K562 (cell line): ENCODE measurements around the gene ACTN3. TPM values are rescaled to one million over a fixed set of nuclear protein-coding genes. Genes with fewer than 3 reads are reported as not detected.

ENCODE experiments used
- ATAC-seq: fragments of 200-7000 bp; cut with Tn5 transposase; 3 replicates; pipeline ENCODE4 v1.9.1; 2020; ENCODE audit warnings: moderate library complexity
- BruUV-seq: library from RNA; stranded (reverse); fragments of 400-500 nt; replicated peaks from 2 replicates; lab custom pipeline; 2021; lab: Mats Ljungman, UMichigan
- CTCF ChIA-PET: fragments of 300-600 bp; formaldehyde crosslinking; extraction: SDS; loops from one replicate; lab custom pipeline; 2021; ENCODE audit warnings: low intra/inter-chr PET ratio; lab: Yijun Ruan, JAX
- POLR2A ChIA-PET: fragments of 300-600, 350-650 bp; sonication (Branson Sonifier 250); formaldehyde crosslinking; extraction: SDS; loops from one replicate; lab custom pipeline; 2021; ENCODE audit warnings: antibody characterized with exemption, inconsistent platforms; lab: Yijun Ruan, JAX
- DNase-seq, 4 experiments: peaks; one replicate each; pipeline versions ENCODE4 v3.0.0 to v3.0.0-alpha.2; 2011 to 2018; ENCODE audit warnings: low spot score in 3 of 4, mixed read lengths in 3 of 4; ENCODE audit errors: extremely low read depth in 1 of 4
- FAIRE-seq: peaks from 2 replicates; lab custom pipeline; 2011; peaks lifted over from hg19 to GRCh38; lab: Jason Lieb, UNC
- H2AFZ ChIP-seq: 2 replicates; pipeline ENCODE4 v1.6.0; 2011; ENCODE audit warnings: low read depth, low read length, control low read depth, inconsistent platforms
- H3K27ac ChIP-seq: fragments of 200-600 bp; 3 replicates; pipeline ENCODE4 v1.8.0; 2011; ENCODE audit warnings: low read depth, mild to moderate bottlenecking, control low read depth, inconsistent platforms, low read length, moderate library complexity, mixed read lengths; ENCODE audit errors: extremely low read depth
- H3K27me3 ChIP-seq, 2 experiments: fragments of 300-600 bp in 1 of 2; 2 replicates in 1 of 2; 3 replicates in 1 of 2; pipeline versions ENCODE4 v1.6.0 to v1.8.0; 2011; ENCODE audit warnings: inconsistent platforms in 2 of 2, low read length in 2 of 2, mild to moderate bottlenecking in 1 of 2, mixed read lengths in 1 of 2, moderate library complexity in 1 of 2; ENCODE audit not compliant: control insufficient read depth in 2 of 2, insufficient read depth in 2 of 2
- H3K36me3 ChIP-seq: fragments of 300-600 bp; 3 replicates; pipeline ENCODE4 v1.8.0; 2011; ENCODE audit warnings: mild to moderate bottlenecking, low read length, inconsistent platforms; ENCODE audit not compliant: control insufficient read depth, insufficient read depth
- H3K4me1 ChIP-seq, 2 experiments: fragments of 200-600 bp in 1 of 2; replicated peaks in 1 of 2; 2 replicates in 1 of 2; 3 replicates in 1 of 2; pipeline versions ENCODE4 v1.5.1 to v1.8.0; 2011; ENCODE audit warnings: inconsistent platforms in 2 of 2, low read length in 2 of 2, mild to moderate bottlenecking in 1 of 2, mixed read lengths in 1 of 2, moderate library complexity in 1 of 2; ENCODE audit not compliant: control insufficient read depth in 2 of 2, insufficient read depth in 2 of 2
- H3K4me2 ChIP-seq: 2 replicates; pipeline ENCODE4 v1.6.1; 2011; ENCODE audit warnings: low read length, control low read depth, inconsistent platforms, mixed read lengths; ENCODE audit not compliant: insufficient read depth
- H3K4me3 ChIP-seq: fragments of 200-600 bp; sonication (generic), shearing (Covaris generic); 2 replicates; pipeline ENCODE4 v1.5.1; 2016; ENCODE audit warnings: control low read depth, inconsistent platforms
- H3K79me2 ChIP-seq: fragments of 200-600 bp; 3 replicates; pipeline ENCODE4 v1.8.0; 2011; ENCODE audit warnings: low read length, inconsistent platforms; ENCODE audit not compliant: control insufficient read depth, insufficient read depth
- H3K9ac ChIP-seq, 2 experiments: 2 replicates each; pipeline versions ENCODE4 v1.6.0 to v1.6.1; 2011; ENCODE audit warnings: low read depth in 2 of 2, low read length in 2 of 2, control low read depth in 1 of 2, inconsistent platforms in 1 of 2, mild to moderate bottlenecking in 1 of 2, mixed read lengths in 1 of 2; ENCODE audit not compliant: insufficient read depth in 1 of 2
- H3K9me1 ChIP-seq: one replicate; pipeline ENCODE4 v1.6.0; 2011; ENCODE audit warnings: inconsistent platforms, mild to moderate bottlenecking, low read length, moderate library complexity; ENCODE audit not compliant: control insufficient read depth, insufficient read depth
- H3K9me3 ChIP-seq: replicated peaks from 2 replicates; pipeline ENCODE4 v1.5.1; 2011; ENCODE audit warnings: low read depth, low read length, inconsistent platforms; ENCODE audit not compliant: control insufficient read depth, insufficient read depth
- H4K20me1 ChIP-seq: replicated peaks from 2 replicates; pipeline ENCODE4 v1.6.1; 2011; ENCODE audit warnings: low read length, inconsistent platforms, mixed read lengths; ENCODE audit not compliant: control insufficient read depth, insufficient read depth
- CBFA2T2 ChIP-seq: fragments of 450-650 bp; conservative IDR thresholded peaks from 2 replicates; pipeline ENCODE4 v1.6.1; 2017; ENCODE audit warnings: mild to moderate bottlenecking
- E2F3 ChIP-seq: fragments of 250-450 bp; sonication (Bioruptor Pico); IDR thresholded peaks from 2 replicates; pipeline ENCODE4 v1.4.0; 2020; ENCODE audit warnings: mild to moderate bottlenecking
- GABPB1 ChIP-seq: sonication (generic); formaldehyde crosslinking; IDR thresholded peaks from 2 replicates; pipeline ENCODE4 v1.8.0; 2022; ENCODE audit warnings: mild to moderate bottlenecking, missing genetic modification reagents
- HMGN3 ChIP-seq: IDR thresholded peaks from 2 replicates; pipeline ENCODE4 v1.6.1; 2011; ENCODE audit warnings: borderline replicate concordance, low read depth, mild to moderate bottlenecking, mixed read lengths, low read length; ENCODE audit not compliant: insufficient read length; ENCODE audit errors: extremely low read depth
- MIER1 ChIP-seq: fragments of 450-650 bp; IDR thresholded peaks from 2 replicates; pipeline ENCODE4 v1.6.1; 2016; ENCODE audit warnings: antibody characterized with exemption, mild to moderate bottlenecking, low read depth
- PCBP2 ChIP-seq: fragments of 200-400 bp; formaldehyde crosslinking; IDR thresholded peaks from 2 replicates; pipeline ENCODE4 v1.6.1; 2018; ENCODE audit warnings: low read length, low read depth, mild to moderate bottlenecking, moderate library complexity; ENCODE audit not compliant: poor library complexity, severe bottlenecking
- SMARCB1 ChIP-seq: IDR thresholded peaks from 2 replicates; pipeline ENCODE4 v1.6.1; 2011; ENCODE audit warnings: improper control_type of control experiment, low read depth; ENCODE audit not compliant: insufficient read length
- ZNF785 ChIP-seq: fragments of 250-450 bp; sonication (Bioruptor Pico); IDR thresholded peaks from 2 replicates; pipeline ENCODE4 v1.4.0; 2020; ENCODE audit warnings: mild to moderate bottlenecking
- WGBS: fragments of 100-300 bp; shearing (Covaris generic); methylation state at CpG from one replicate; pipeline ENCODE4 v1.1.6; 2016; ENCODE audit warnings: low coverage, mixed read lengths; ENCODE audit not compliant: insufficient coverage; ENCODE audit errors: missing lambda C conversion rate; 5-methylcytosine and 5-hydroxymethylcytosine counted together
- in situ Hi-C: fragments of 300-500 bp; cut with MboI; formaldehyde crosslinking; loops from 4 replicates; pipeline ENCODE4 v1.15.0; 2018; ENCODE audit warnings: inconsistent platforms, mixed read lengths
- intact Hi-C: fragments of 100-400 bp; cut with micrococcal nuclease; formaldehyde crosslinking; loops from 2 replicates; pipeline ENCODE4 v1.14.2; 2022
- polyA plus RNA-seq, 8 experiments: library from polyadenylated mRNA; depleted of rRNA in 4 of 8; stranded (reverse) in 5 of 8; unstranded in 3 of 8; fragments of >200 nt; fragmentation: Nextera tagmentation in 2 of 8; fragmentation: Illumina TruSeq in 1 of 8; extraction: Ambion mirVana in 2 of 8; extraction: Trizol in 1 of 8; gene quantifications; 2 replicates each; pipeline versions ENCODE4 v1.2.1 to v1.2.3, GENCODE V29; 2011 to 2014; ENCODE audit warnings: inconsistent platforms in 1 of 8, missing spikeins in 1 of 8
- total RNA-seq, 7 experiments: library from RNA; depleted of rRNA in 6 of 7; stranded (reverse); fragments of >200 nt in 6 of 7; fragmentation: Illumina TruSeq in 2 of 7; extraction: Trizol in 2 of 7; gene quantifications; 2 replicates each; pipeline versions ENCODE4 v1.2.1 to v1.2.3, GENCODE V29; 2011 to 2021; ENCODE audit warnings: low replicate concordance in 1 of 7
- TF ChIP-seq, protein P1 (sequence below), 2 experiments: IDR thresholded peaks; 2 replicates each; pipeline ENCODE4 v1.6.1; 2011; ENCODE audit warnings: borderline replicate concordance in 1 of 2, control low read depth in 1 of 2, low read depth in 1 of 2, low read length in 1 of 2, mild to moderate bottlenecking in 1 of 2, mixed read lengths in 1 of 2, moderate library complexity in 1 of 2; ENCODE audit not compliant: insufficient read depth in 1 of 2, insufficient read length in 1 of 2, poor library complexity in 1 of 2, severe bottlenecking in 1 of 2; ENCODE audit errors: extremely low read depth in 1 of 2
- TF ChIP-seq, protein P2 (sequence below): fragments of 450-650 bp; IDR thresholded peaks from 2 replicates; pipeline ENCODE4 v1.6.1; 2017; ENCODE audit warnings: mild to moderate bottlenecking, moderate library complexity
- TF ChIP-seq, protein P3 (sequence below): sonication (generic); formaldehyde crosslinking; IDR thresholded peaks from 2 replicates; pipeline ENCODE4 v1.8.0; 2022; ENCODE audit warnings: mild to moderate bottlenecking, missing genetic modification reagents
- TF ChIP-seq, protein P4 (sequence below): sonication (generic); formaldehyde crosslinking; IDR thresholded peaks from 2 replicates; pipeline ENCODE4 v1.8.1; 2023; ENCODE audit warnings: mild to moderate bottlenecking, missing genetic modification reagents
- TF ChIP-seq, protein P5 (sequence below): fragments of 250-450 bp; sonication (Bioruptor Pico); IDR thresholded peaks from 2 replicates; pipeline ENCODE4 v1.5.0; 2022; ENCODE audit warnings: mild to moderate bottlenecking

ACTN3 gene
- total and polyA plus RNA-seq, 9 of the 15 experiments (the other 6 are each of a cell fraction or from before 2014, with no cell fraction given) = not detected

DNA sequence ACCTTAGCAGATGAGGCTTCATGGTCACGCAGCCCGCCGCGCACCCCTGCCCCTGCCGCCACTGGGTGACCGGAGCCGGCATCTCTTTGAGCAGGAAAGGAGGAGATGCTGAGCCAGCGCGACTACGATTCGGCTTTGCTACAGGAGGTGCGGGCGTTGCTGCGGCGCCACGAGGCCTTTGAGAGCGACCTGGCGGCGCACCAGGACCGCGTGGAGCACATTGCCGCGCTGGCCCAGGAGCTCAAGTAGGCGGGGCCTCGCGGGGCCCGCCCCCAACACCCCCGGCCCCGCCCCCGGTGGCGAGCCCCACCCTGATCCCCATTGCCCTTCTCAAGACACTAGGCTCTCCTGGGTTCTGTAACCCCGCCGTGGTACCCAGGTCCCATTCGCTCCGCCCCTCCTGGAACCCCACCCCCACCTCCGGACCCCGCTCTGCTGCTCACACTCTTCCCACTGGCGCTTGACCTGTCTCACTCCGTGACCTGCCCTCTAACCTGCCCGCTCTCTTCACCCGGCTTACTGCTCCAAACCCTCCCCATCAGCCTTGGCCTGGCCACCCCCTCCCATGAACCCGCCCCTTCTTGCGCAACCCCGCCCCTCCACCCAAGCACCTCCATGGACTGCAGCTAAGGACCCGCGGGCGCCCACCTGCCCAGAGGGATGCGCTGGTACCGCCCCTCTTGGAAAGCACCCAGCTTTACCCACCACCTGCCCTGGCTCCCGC is 12.6 kb downstream of the ACTN3 start:
- in situ Hi-C loops (loop anchor here (10.0 kb wide), 1 partner anchor 255 kb away; no protein-coding TSS in a partner anchor), intact Hi-C loops (no loop called here)
- no peaks in the 10 kb centered on the region for H3K27me3 ChIP-seq
- BruUV-seq = no TSS peak
- H3K9me1 ChIP-seq = no peaks in the 10 kb centered on the region
- H2AFZ ChIP-seq = peak overlapping the region; percentile 96
- no peak overlapping the region for H3K4me3 ChIP-seq
- H3K4me2 ChIP-seq = no peak overlapping the region; the same call in 1 of the 2 replicates
- ChIA-PET CTCF (no interaction called here), POLR2A (interaction anchor here (0.6 to 3.6 kb wide), 5 partner anchors 8 to 549 kb away, joined by 3 to 15 read pairs (median 7); partner anchors contain the start of genes CTSF and RBM4)
- no peak overlapping the region for H3K27ac ChIP-seq
- no peaks in the 10 kb centered on the region for H4K20me1 ChIP-seq
- ATAC-seq = peak; percentile 88
- no peaks in the 10 kb centered on the region for H3K36me3 ChIP-seq
- peak; percentile 70 to 96 (median 93) for DNase-seq
- peaks cover 8 to 38% of the 10 kb centered on the region in 2 experiments; a peak in 4 of 5 replicates for H3K4me1 ChIP-seq
- peak overlapping the region in 1 of 2 experiments; percentile 82; a peak in 2 of 4 replicates for H3K9ac ChIP-seq
- no peaks in the 10 kb centered on the region for H3K79me2 ChIP-seq
- 38% methylated on average over 35 of the region's 50 CpGs for WGBS
- no peak for FAIRE-seq
- H3K9me3 ChIP-seq = no peaks in the 10 kb centered on the region
- TF ChIP-seq SMARCB1 (no peak), CBFA2T2 (no peak), GABPB1 (CRISPR knock-in tag) (0 out of 2 replicates have a peak, but pooled peaks have one; percentile 48), E2F3 (CRISPR knock-in tag) (no peak), ZNF785 (CRISPR knock-in tag) (no peak), HMGN3 (no peak), MIER1 (no peak), PCBP2 (no peak)
- TF ChIP-seq, protein P1, sequence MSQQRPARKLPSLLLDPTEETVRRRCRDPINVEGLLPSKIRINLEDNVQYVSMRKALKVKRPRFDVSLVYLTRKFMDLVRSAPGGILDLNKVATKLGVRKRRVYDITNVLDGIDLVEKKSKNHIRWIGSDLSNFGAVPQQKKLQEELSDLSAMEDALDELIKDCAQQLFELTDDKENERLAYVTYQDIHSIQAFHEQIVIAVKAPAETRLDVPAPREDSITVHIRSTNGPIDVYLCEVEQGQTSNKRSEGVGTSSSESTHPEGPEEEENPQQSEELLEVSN (IDR thresholded peaks at IDR 0.05; ENCODE audit: borderline replicate concordance in 1 of 2, extremely low read depth in 1 of 2, insufficient read depth in 1 of 2, insufficient read length in 1 of 2, low read depth in 1 of 2, low read length in 1 of 2, poor library complexity in 1 of 2, severe bottlenecking in 1 of 2) = peak; percentile 99 to 100
- TF ChIP-seq, protein P2, sequence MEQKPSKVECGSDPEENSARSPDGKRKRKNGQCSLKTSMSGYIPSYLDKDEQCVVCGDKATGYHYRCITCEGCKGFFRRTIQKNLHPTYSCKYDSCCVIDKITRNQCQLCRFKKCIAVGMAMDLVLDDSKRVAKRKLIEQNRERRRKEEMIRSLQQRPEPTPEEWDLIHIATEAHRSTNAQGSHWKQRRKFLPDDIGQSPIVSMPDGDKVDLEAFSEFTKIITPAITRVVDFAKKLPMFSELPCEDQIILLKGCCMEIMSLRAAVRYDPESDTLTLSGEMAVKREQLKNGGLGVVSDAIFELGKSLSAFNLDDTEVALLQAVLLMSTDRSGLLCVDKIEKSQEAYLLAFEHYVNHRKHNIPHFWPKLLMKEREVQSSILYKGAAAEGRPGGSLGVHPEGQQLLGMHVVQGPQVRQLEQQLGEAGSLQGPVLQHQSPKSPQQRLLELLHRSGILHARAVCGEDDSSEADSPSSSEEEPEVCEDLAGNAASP = no peak
- TF ChIP-seq, protein P3, sequence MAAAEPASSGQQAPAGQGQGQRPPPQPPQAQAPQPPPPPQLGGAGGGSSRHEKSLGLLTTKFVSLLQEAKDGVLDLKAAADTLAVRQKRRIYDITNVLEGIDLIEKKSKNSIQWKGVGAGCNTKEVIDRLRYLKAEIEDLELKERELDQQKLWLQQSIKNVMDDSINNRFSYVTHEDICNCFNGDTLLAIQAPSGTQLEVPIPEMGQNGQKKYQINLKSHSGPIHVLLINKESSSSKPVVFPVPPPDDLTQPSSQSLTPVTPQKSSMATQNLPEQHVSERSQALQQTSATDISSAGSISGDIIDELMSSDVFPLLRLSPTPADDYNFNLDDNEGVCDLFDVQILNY (CRISPR knock-in tag) = no peak
- TF ChIP-seq, protein P4, sequence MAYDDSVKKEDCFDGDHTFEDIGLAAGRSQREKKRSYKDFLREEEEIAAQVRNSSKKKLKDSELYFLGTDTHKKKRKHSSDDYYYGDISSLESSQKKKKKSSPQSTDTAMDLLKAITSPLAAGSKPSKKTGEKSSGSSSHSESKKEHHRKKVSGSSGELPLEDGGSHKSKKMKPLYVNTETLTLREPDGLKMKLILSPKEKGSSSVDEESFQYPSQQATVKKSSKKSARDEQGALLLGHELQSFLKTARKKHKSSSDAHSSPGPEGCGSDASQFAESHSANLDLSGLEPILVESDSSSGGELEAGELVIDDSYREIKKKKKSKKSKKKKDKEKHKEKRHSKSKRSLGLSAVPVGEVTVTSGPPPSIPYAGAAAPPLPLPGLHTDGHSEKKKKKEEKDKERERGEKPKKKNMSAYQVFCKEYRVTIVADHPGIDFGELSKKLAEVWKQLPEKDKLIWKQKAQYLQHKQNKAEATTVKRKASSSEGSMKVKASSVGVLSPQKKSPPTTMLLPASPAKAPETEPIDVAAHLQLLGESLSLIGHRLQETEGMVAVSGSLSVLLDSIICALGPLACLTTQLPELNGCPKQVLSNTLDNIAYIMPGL = no peak
- TF ChIP-seq, protein P5, sequence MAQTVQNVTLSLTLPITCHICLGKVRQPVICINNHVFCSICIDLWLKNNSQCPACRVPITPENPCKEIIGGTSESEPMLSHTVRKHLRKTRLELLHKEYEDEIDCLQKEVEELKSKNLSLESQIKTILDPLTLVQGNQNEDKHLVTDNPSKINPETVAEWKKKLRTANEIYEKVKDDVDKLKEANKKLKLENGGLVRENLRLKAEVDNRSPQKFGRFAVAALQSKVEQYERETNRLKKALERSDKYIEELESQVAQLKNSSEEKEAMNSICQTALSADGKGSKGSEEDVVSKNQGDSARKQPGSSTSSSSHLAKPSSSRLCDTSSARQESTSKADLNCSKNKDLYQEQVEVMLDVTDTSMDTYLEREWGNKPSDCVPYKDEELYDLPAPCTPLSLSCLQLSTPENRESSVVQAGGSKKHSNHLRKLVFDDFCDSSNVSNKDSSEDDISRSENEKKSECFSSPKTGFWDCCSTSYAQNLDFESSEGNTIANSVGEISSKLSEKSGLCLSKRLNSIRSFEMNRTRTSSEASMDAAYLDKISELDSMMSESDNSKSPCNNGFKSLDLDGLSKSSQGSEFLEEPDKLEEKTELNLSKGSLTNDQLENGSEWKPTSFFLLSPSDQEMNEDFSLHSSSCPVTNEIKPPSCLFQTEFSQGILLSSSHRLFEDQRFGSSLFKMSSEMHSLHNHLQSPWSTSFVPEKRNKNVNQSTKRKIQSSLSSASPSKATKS (CRISPR knock-in tag) = no peak
